HEK293 (cell line): Measurements from ENCODE around the gene BBOX1.

Source experiments
- CTCF ChIA-PET: fragments of 350-600 bp; formaldehyde crosslinking; extraction: SDS; loops from one replicate; lab custom pipeline; 2021; ENCODE audit warnings: antibody characterized with exemption; lab: Yijun Ruan, JAX
- POLR2A ChIA-PET: fragments of 300-600 bp; formaldehyde crosslinking; extraction: SDS; loops from one replicate; lab custom pipeline; 2020; ENCODE audit warnings: antibody characterized with exemption, inconsistent platforms; lab: Yijun Ruan, JAX
- H3K27ac ChIP-seq: fragments of 200-500 bp; sonication (Bioruptor generic); 2 replicates; pipeline ENCODE4 v1.5.1; 2014; ENCODE audit warnings: low read depth, low read length, control low read depth, inconsistent platforms; ENCODE audit errors: extremely low read depth
- H3K36me3 ChIP-seq, 2 experiments: fragments of 200-500 bp in 1 of 2; sonication (Bioruptor generic) in 1 of 2; 1 replicate in 1 of 2; 2 replicates in 1 of 2; pipeline ENCODE4 v1.5.1; 2014 to 2017; ENCODE audit warnings: inconsistent platforms in 2 of 2, low read length in 2 of 2; ENCODE audit not compliant: control insufficient read depth in 2 of 2, insufficient read depth in 1 of 2
- H3K4me1 ChIP-seq: fragments of 200-500 bp; sonication (Bioruptor generic); 2 replicates; pipeline ENCODE4 v1.5.1; 2014; ENCODE audit warnings: mild to moderate bottlenecking, low read length, inconsistent platforms; ENCODE audit not compliant: control insufficient read depth, insufficient read depth
- H3K4me3 ChIP-seq: 2 replicates; pipeline ENCODE4 v1.5.1; 2011; ENCODE audit warnings: low read depth, mild to moderate bottlenecking, control low read depth, low read length, moderate library complexity
- H3K9me3 ChIP-seq: fragments of 200-500 bp; sonication (Bioruptor generic); 2 replicates; pipeline ENCODE4 v1.5.1; 2014; ENCODE audit warnings: low read depth, low read length, inconsistent platforms; ENCODE audit not compliant: control insufficient read depth, insufficient read depth
- KLF17 ChIP-seq: fragments of 450-650 bp; formaldehyde crosslinking; IDR thresholded peaks from 2 replicates; pipeline ENCODE4 v1.5.1; 2016; ENCODE audit warnings: missing biosample characterization, missing genetic modification characterization
- SETDB1 ChIP-seq: IDR thresholded peaks from one replicate; pipeline ENCODE4 v1.6.1; 2017; ENCODE audit warnings: mild to moderate bottlenecking, low read length, moderate library complexity, mixed read lengths; ENCODE audit not compliant: insufficient read length
- TCF7L2 ChIP-seq: IDR thresholded peaks from 2 replicates; pipeline ENCODE4 v1.6.1; 2011; ENCODE audit warnings: low read depth, mild to moderate bottlenecking, inconsistent platforms, low read length, moderate library complexity, borderline replicate concordance
- ZBTB44 ChIP-seq: fragments of 450-650 bp; IDR thresholded peaks from 2 replicates; pipeline ENCODE4 v1.5.1; 2018; ENCODE audit warnings: missing biosample characterization, mild to moderate bottlenecking, missing genetic modification characterization
- ZBTB7A ChIP-seq: fragments of 450-650 bp; formaldehyde crosslinking; IDR thresholded peaks from 2 replicates; pipeline ENCODE4 v1.5.1; 2016; ENCODE audit warnings: low read depth, missing biosample characterization, missing genetic modification characterization
- ZNF280D ChIP-seq: fragments of 450-650 bp; formaldehyde crosslinking; IDR thresholded peaks from 2 replicates; pipeline ENCODE4 v1.5.1; 2016; ENCODE audit warnings: missing biosample characterization, missing genetic modification characterization
- ZNF449 ChIP-seq: fragments of 450-650 bp; formaldehyde crosslinking; IDR thresholded peaks from 2 replicates; pipeline ENCODE4 v1.5.1; 2017; ENCODE audit warnings: missing biosample characterization, mild to moderate bottlenecking, missing genetic modification characterization, moderate library complexity
- ZNF518A ChIP-seq: fragments of 450-650 bp; formaldehyde crosslinking; conservative IDR thresholded peaks from 2 replicates; pipeline ENCODE4 v1.5.1; 2016; ENCODE audit warnings: low read depth, missing biosample characterization, missing genetic modification characterization
- ZNF530 ChIP-seq: fragments of 450-650 bp; formaldehyde crosslinking; IDR thresholded peaks from 2 replicates; pipeline ENCODE4 v1.5.1; 2016; ENCODE audit warnings: low read depth, missing biosample characterization, missing genetic modification characterization
- ZNF654 ChIP-seq: fragments of 450-650 bp; formaldehyde crosslinking; IDR thresholded peaks from 2 replicates; pipeline ENCODE4 v1.5.1; 2016; ENCODE audit warnings: low read depth, missing biosample characterization, missing genetic modification characterization
- ZNF664 ChIP-seq: fragments of 450-650 bp; formaldehyde crosslinking; IDR thresholded peaks from 2 replicates; pipeline ENCODE4 v1.5.1; 2016; ENCODE audit warnings: missing biosample characterization, missing genetic modification characterization
- ZSCAN30 ChIP-seq: fragments of 450-650 bp; IDR thresholded peaks from 2 replicates; pipeline ENCODE4 v1.5.1; 2018; ENCODE audit warnings: missing biosample characterization, mild to moderate bottlenecking, missing genetic modification characterization, moderate library complexity
- ZXDB ChIP-seq: fragments of 450-650 bp; formaldehyde crosslinking; IDR thresholded peaks from 2 replicates; pipeline ENCODE4 v1.5.1; 2016; ENCODE audit warnings: missing biosample characterization, missing genetic modification characterization

BBOX1 gene

GRCh38 chr11:27083241-27083640 is 42.6 kb downstream of the BBOX1 start:
- H3K27ac ChIP-seq: no peak overlapping the region
- ChIA-PET POLR2A (no interaction called here), CTCF (interaction anchor here (1.0 kb wide), 1 partner anchor 28 kb away, joined by 3 read pairs; no protein-coding TSS in a partner anchor)
- no peaks in the 10 kb centered on the region for H3K9me3 ChIP-seq
- TF ChIP-seq ZNF518A (tag by site-specific recombination): no peak
- TF ChIP-seq ZNF449 (tag by site-specific recombination): no peak
- TF ChIP-seq ZNF280D (tag by site-specific recombination): no peak
- TF ChIP-seq ZNF654 (tag by site-specific recombination): no peak
- H3K4me3 ChIP-seq: no peak overlapping the region
- no peaks in the 10 kb centered on the region for H3K36me3 ChIP-seq
- H3K4me1 ChIP-seq: peaks cover 8% of the 10 kb centered on the region; the same call in 1 of the 2 replicates

GRCh38 chr11:27083782-27084181 is 43.2 kb downstream of the BBOX1 start:
- no peaks in the 10 kb centered on the region for H3K9me3 ChIP-seq
- H3K4me1 ChIP-seq: peaks cover 8% of the 10 kb centered on the region
- CTCF ChIA-PET: interaction anchor here (1.0 kb wide), 1 partner anchor 27 kb away, joined by 3 read pairs; no protein-coding TSS in a partner anchor
- H3K27ac ChIP-seq: no peak overlapping the region
- no peaks in the 10 kb centered on the region for H3K36me3 ChIP-seq
- H3K4me3 ChIP-seq: no peak overlapping the region
- POLR2A ChIA-PET: no interaction called here
- TF ChIP-seq SETDB1 (no peak), ZNF664 (tag by site-specific recombination) (no peak), ZBTB44 (tag by site-specific recombination) (no peak), KLF17 (tag by site-specific recombination) (no peak), ZBTB7A (tag by site-specific recombination) (no peak), ZNF280D (tag by site-specific recombination) (no peak), TCF7L2 (no peak), ZXDB (tag by site-specific recombination) (no peak), ZSCAN30 (no peak), ZNF530 (tag by site-specific recombination) (no peak)
